HG03460 (cell line): ENCODE measurements around the gene BLCAP.
"Not testable (repeated sequence)": the region's sequence is repeated elsewhere in the genome, so short reads cannot be mapped to it uniquely, and the experiment has no call there.

Experiments used
- ATAC-seq: cut with Tn5 transposase; IDR thresholded peaks from one replicate; pipeline ENCODE4 v1.9.1; 2021; ENCODE audit not compliant: unreplicated experiment

Gene BLCAP

DNA sequence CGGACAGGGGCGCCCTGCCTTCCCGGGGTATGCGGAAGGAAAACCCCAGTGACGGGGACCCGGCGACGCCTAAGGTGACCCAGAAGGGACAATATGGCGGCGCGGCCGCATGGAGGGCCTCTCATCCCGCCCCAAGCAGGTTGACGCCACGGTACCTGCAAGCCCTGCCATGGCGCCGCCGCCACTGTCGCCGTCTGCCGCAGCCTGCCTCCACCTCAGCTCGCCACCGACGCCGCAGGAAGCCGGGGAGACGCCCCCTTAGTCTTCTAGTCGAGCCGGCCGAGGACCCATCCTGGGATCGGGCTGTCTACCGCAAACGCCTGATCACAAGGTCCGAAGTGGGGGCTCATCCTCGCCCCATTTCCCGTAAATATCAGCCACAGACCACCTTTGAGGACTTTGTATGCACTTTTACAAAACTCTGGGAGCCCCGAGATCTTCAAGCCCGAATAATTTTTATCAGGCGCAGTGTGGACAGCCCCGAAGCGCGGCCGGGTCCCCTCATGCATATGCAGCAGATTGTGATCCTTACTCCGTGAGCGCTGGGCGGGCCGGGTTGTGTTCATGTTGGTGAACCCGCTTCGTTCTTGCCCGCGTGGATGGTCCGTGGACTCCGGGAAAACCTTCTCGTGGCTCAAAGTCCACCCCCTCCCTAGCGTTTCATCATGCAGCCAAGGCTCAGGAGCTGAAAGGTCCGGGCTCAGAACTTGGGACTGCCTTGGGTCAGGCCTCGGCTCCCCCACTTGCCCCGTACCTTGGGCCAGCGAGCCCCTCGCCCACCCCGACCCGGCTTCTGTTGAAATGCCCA, at the start of gene BLCAP:
TSS of gene BLCAP (minus strand) at position 239 of the 808 bp plus-strand sequence. CDS start 8,702 bp downstream, outside the sequence.
- ATAC-seq, result peak; percentile 75

GRCh38 chr20:37577436-37577835, 49.8 kb upstream of the BLCAP start:
- not testable (repeated sequence) for ATAC-seq

DNA sequence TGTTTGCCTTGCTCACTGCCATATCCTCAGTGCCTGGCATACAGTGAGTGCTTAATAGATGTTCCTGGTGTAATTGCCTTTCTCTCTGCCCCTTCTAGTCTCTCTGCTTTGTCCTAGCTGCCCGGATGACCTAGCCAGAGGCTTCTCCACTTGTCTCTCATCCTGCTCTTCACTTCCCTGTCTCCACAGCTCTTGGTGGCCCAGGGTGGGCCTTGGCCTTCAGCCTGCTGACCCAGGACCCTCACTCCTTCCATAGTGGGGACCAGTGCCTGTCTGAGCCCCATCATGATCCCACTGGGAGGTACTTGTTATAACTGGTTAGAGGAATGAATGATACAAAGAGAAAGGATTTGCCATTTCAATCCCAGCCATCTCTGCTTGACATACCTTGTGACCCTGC, 49.2 kb upstream of the BLCAP start:
- ATAC-seq, result no peak

DNA sequence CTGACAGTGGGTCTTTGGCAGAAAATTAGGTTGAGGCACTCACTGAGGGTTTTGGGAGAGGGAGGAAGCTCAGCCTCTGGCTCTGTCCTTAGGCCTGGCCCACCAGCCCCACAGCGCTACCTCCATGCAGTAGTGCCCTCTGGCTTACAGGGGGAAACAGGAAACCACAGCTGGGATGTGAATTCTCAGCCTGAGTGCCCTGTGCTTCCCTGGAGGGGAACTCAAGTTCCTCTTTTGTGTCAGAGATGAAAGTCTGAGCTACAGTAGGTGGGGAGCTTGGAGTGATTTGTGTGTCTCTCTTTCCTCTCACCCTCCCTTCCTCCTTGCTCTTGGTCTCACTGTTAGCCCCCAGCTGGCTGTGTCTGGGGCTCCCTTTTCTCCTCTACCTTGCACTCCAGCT, 48.2 kb upstream of the BLCAP start:
- no peak for ATAC-seq

- ATAC-seq, result no peak
Observed at GRCh38 chr20:37574199-37574890, 46.7 kb upstream of the BLCAP start.

DNA sequence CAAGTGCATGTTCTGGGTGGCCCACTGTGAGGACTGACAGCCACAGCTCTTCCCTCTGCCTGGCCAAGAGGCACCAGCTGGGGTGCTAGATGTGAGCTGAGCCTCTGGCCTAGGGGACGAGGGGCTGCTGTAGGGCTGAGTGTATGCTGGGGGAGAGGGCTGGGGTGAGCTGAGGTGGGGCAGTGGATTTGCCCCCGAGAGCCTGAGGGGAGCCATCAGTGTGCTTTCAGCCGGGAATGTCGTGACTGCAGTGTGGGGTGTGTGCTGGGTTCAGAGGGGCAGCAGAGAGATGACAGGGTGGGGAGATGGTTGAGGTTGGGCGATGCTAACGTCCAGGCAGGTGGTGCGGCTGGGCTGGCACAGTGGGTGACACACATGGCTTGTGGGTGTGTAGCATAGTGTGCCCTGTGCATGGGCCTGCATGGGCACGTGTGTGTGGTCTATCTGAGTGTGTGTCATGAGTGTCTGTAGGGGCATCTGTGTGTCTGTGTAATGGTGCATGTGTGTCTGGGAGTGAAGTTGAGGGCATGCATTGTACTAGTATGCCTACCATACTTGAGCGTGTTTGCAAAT, 46.0 kb upstream of the BLCAP start:
- ATAC-seq, result no peak

- ATAC-seq, result no peak
Observed at GRCh38 chr20:37571033-37571432, 43.4 kb upstream of the BLCAP start.

- no peak for ATAC-seq
Observed at GRCh38 chr20:37570419-37570818, 42.7 kb upstream of the BLCAP start.

DNA sequence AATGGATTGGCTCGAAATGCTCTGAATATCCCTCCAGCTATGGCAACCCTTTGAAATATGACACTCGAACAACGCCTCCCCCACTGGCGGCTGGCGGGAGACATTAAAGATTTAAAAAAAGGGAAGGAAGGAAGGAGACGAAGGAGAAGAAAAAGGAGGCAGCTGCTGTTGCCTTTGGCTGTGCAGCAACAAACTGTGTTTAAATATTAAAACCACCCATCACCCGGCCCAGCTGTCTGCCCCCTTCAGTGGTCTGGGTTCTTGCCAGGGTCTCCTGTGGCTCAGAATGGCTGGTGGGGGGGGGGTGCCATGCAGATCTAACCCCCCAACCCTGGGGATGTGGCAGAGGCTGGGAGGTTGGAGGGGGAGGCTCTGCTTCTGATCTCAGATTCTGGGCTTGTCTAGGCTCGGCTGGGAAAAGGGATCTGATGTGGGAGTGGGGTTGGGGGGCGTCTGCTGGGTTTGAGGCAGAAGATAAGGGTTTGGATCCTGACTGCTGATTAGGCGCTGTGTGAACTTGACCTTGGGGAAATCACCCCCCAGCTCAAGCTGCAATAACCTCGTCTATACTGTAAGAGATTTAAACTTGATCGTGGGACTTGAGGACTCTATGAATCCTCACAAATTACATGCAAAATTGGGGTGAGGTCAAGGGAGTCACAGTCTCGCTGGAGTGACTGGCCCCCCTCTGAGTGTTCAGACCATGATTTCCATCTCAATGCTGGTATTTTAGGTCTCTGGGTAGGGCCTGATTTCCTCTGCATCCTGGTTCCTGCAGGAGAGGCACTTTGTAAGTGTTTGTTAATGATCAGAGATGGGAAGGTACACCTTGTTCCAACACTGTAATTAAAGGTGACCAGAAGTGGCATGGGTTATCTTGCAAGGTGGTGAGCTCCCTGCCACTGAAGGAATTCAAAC, 40.3 kb upstream of the BLCAP start:
- ATAC-seq, result no peak

- ATAC-seq, result no peak
Observed at GRCh38 chr20:37567331-37567665, 39.6 kb upstream of the BLCAP start.

DNA sequence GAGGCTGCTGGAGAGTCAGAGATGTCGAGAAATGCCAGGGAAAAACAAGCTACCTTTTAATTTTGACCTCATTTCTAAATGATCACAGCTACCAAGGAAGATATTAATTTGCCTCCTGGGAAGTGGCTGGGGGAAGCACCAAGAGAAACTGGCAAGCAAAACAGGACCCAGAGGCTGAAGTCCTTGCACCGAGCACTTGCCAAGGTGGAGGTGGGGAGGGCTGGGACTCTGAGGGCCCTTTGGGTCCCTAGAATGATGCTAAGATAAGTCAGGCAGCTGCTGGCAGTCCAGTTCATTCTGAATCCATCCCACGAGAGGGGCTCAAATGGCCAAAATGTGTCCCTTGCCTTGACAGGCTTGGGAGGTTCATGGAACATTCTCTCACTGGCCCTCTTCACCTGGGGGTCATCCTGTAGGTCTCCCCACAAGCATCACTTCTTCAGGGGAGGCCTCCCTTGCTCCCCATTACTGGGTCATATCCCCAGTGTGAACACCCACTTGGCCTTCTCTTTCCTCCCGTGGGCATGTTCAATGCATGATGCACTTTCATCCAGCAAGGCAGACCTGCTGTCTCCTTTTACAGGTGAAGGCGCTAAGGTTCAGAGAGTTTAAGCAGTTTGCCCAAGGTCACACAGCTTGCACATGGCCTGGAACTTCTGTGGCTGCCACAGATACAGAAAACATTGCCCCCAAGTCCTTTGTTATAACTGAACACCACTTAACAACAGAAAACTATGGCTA, 39.1 kb upstream of the BLCAP start:
- no peak for ATAC-seq

DNA sequence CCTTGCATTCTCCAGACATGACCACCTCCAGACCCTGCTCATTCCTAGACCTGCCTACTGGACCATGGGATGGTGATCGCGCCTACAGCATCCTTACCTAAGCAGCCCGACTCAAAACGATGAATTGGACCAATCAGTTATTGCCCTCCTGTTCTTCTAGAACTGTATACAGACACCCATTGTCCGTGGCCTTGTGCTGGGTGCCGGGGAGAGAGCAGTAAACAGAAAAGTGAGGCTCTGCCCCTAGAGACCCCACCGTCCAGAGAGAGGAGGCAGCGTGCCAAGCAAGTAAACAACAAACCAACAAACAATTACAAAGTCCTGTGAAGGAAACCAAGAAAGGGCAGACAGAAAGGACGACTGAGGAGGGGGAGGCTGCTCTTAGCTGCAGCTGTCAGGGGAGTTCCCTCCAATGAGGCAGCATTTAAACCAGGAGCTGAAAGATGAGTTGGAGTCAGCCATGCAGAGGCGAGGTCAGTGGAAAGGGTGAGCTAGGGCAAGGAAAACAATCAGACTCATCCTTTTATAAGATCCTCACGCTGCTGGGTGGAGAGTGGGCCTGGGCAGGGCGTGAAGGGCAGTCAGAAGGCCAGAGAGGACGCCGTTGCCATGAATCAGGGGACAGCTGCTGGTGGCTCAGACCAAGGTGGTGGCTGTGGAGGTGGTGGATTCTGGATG, 37.6 kb upstream of the BLCAP start:
- ATAC-seq, result no peak

GRCh38 chr20:37564388-37565133, 36.9 kb upstream of the BLCAP start:
- ATAC-seq, result no peak

DNA sequence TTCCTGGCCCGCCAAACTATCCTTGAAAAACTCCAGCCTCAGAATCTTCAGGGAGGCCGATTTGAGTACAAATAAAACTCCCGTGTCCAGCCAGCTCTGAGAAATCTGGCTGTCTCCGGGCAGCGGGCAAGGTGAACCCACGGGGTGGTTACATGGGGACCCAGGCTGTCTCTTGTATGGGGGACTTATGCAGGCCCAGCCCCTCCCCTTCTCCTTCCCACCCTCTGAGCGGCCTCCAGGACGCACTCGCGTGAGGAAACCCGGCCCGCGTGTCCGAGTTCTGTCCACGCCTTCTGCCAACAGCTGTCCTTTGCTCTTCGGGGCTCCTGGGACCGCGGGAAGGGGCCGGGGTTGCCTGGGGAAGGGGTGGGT, 36.3 kb upstream of the BLCAP start:
- no peak for ATAC-seq

- ATAC-seq, result no peak
Observed at GRCh38 chr20:37562695-37563480, 35.2 kb upstream of the BLCAP start.

GRCh38 chr20:37560629-37561028, 33.0 kb upstream of the BLCAP start:
- no peak for ATAC-seq

GRCh38 chr20:37559312-37560027, 31.8 kb upstream of the BLCAP start:
- no peak for ATAC-seq

- no peak for ATAC-seq
Observed at GRCh38 chr20:37558779-37559178, 31.1 kb upstream of the BLCAP start.
